NCI-H146 treated with DMSO at 0.1 percent for 48 hours (cell line): ENCODE results near the gene ADAM23.

Source experiments
- DNase-seq: peaks from one replicate; lab custom pipeline; 2025; ENCODE audit not compliant: unreplicated experiment; lab: John Stamatoyannopoulos, UW

The ADAM23 gene

DNA sequence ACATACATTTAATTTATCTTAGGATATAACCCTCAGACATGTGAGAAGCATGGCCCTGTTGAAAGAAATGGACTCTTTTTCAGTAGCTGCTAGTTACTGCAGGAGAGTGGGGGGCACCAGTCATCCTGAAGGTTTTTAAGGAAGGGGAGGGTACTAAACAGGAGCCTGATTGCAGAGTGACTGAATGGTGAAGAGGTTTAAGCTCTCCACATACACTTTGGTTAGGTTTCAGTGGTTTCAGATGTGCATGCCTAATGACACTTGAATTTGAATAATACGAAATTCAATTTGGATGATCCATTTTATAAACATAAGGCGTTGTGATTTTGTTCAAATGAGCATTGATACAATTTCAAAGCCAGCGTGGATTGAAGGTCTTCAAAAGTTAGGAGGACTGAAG lies 188.0 kb downstream of the ADAM23 start:
- no peak for DNase-seq

DNA sequence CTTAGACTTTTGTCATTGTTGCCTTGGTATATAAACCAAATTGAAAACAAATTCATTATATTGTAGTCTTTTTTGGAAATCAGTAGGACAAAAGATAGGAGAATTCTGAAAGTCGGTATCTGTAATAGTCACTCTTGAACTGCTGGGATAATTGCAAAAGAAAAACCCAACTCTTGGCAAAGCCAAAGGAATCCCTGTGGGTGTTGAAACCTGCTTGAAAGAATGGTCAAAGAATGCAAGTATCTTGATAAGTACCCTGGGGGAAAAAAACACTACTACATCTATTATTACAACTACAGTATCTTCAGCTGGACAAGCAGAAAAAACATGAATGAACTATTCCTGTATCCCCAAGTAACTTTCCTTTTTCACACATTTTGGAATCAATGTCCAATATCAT lies 191.7 kb downstream of the ADAM23 start:
- DNase-seq: no peak

DNA sequence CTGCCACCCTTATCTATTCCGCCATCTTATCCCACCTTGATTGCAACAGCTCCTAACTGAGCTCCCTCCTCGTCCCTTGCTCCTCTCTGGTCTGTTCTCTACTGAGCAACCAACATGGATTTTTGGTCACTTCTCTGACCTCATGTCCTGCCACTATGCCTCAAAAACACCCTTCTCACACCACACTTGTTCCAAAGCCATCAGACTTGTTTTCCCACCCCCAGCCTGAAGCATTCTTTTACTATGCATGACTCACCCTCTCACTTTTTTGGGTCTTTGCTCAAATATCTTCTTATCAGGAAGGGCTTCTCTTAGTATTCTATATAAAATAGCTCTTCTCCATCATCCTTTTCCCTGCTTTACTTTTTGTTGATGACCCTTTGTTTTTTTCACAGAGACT lies 196.3 kb downstream of the ADAM23 start:
- no peak for DNase-seq

DNA sequence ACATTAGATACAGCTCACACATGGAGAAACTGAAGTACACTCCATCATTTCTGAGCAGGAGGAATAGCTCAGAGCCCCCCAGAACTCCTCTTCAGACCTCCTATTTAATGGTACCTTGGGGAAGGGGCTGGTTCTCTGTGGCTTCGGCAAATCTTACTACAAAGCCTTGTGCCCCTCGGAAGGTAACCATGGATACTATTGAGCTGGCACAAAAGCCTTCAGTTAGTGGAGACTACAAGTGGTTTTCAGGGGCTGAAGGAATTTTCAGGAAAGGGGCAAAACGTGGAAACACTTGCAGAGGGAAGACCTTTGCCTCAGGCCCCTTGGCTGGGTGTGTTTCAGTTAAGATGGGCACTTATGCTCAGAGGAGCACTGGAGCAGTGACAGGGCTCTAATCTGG lies 197.9 kb downstream of the ADAM23 start:
- no peak for DNase-seq

DNA sequence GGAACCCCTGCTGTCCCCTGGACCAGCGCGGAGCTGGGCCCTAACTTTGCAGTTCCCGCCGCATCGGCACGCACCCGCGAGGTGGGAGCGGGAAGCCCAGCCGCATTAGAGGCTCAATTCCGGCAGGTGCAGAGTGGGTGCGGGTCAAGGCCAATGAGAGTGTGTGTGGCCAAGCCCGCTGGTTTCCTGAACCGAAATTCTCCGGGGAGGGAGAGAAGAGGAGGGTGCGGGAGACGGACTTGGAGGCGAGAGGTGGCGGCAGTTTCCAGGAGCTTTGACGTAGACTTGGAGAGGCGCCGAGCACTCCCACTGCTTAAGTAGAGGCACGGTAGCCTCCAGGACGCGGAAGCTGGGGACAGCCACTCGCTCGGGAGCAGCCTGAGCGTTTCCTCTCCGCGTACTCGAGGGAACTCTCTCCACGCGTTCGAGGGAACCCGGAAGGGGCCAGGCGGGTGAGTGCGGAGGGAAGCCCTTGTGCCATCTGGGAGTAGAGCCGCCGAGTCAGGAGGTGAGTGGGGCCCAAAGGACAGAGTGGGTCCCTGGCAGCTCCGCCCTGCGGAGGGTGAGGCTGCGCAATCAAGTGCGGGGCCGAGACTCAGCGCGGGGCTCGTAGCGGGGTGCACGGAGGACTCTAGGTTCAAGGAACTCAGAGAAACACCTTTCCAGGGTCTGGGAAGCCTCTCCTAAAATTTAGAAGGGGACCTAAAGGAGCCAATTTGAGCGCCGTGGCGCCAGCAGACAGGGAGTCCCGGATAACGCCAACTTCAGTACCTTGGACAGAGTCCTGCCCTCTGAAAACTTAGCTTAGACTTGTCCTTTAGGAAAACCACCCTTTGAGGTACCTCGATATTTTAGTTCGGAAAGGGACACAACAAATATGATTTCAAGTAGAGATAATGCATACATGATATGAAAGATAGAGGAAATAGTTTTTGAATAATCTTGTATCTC lies 199.0 kb downstream of the ADAM23 start, which contains the start of gene FAM237A:
TSS of gene FAM237A (plus strand) at position 413 of the 951 bp plus-strand sequence. CDS start 1,750 bp downstream, outside the sequence.
- DNase-seq: no peak

DNA sequence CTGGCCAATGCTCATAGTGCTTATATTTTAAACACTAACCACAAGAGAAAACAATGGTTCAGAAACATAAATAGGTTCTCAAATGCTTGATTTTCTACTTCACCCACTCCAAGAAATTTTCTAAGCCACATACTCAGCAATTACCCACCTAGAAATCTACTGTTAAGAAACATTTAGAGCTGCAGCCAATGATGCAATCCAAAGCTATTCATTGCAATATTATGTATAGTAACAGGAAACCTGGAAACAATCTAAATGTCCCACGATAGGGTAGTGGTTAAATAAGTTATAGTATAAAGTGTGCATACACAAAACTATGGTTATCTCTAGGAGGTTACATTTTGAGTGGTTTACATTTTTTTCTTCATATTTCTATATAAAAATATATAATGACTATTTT lies 204.7 kb downstream of the ADAM23 start:
- DNase-seq: no peak

DNA sequence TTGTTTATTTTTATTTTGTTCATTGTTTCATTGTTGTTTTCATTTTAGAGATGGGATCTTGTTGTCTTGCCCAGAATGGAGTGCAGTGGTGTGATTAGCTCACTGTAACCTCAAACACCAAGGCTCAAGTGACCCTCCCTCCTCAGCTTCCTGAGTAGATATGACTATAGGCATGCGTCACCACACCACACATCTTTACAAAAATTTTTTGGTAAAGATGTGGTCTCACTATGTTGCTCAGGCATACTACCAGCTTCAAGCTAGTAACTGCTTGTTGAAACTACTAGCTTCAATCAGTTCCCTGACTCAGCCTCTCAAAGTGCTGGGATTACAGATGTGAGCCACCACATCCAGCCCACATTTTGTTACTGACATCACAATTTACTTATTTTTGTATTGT lies 213.8 kb downstream of the ADAM23 start:
- no peak for DNase-seq

DNA sequence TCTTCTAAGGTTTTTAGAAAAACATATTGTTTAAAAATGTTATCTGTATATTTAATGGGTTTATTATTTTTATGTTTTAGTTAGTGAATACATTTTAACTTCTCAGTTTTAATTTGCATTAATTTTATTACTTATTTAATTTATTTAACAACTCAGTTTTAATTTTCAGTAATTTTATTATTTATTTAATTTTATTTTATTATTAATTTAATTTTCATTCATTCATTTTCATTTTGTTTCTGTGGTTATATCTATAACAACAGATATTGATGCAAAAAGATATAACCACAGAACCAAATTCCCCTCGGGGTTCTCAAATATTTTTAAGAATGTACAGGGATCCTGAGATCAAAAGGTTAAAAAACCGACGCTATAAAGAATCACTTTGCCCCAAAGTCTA lies 221.9 kb downstream of the ADAM23 start:
- DNase-seq: no peak
